SK-N-SH treated with all-trans-retinoic acid at 6 μM for 48 hours (cell line): Measurements from ENCODE around the gene STARD9.

ENCODE experiments used
- ATAC-seq: fragments of 200-7000 bp; cut with Tn5 transposase; 3 replicates; pipeline ENCODE4 v1.9.1; 2020; ENCODE audit warnings: mild to moderate bottlenecking, moderate library complexity
- ARNTL ChIP-seq: fragments of 450-650 bp; formaldehyde crosslinking; IDR thresholded peaks from 2 replicates; pipeline ENCODE4 v1.5.0; 2020; ENCODE audit warnings: low read depth, mild to moderate bottlenecking, moderate library complexity, borderline replicate concordance
- BACH2 ChIP-seq: fragments of 250-450 bp; sonication (Bioruptor Pico); IDR thresholded peaks from 2 replicates; pipeline ENCODE4 v1.9.0; 2021; ENCODE audit warnings: mild to moderate bottlenecking, borderline replicate concordance
- CREB5 ChIP-seq: fragments of 250-450 bp; sonication (Bioruptor Pico); IDR thresholded peaks from 2 replicates; pipeline ENCODE4 v1.5.1; 2020; ENCODE audit warnings: low read depth, mild to moderate bottlenecking, moderate library complexity
- CSDC2 ChIP-seq: fragments of 250-450 bp; sonication (Bioruptor Pico); IDR thresholded peaks from 2 replicates; pipeline ENCODE4 v1.5.0; 2020; ENCODE audit warnings: mild to moderate bottlenecking, moderate library complexity
- ESRRG ChIP-seq: fragments of 250-450 bp; sonication (Bioruptor Pico); IDR thresholded peaks from 2 replicates; pipeline ENCODE4 v1.6.1; 2021; ENCODE audit warnings: mild to moderate bottlenecking
- GLIS3 ChIP-seq: fragments of 250-450 bp; sonication (Bioruptor Pico); IDR thresholded peaks from 2 replicates; pipeline ENCODE4 v1.5.0; 2020; ENCODE audit warnings: mild to moderate bottlenecking, moderate library complexity
- ISL1 ChIP-seq: fragments of 250-450 bp; sonication (Bioruptor Pico); IDR thresholded peaks from 2 replicates; pipeline ENCODE4 v2.1.2; 2022; ENCODE audit warnings: mild to moderate bottlenecking, moderate library complexity
- OSR1 ChIP-seq: fragments of 250-450 bp; sonication (Bioruptor Pico); IDR thresholded peaks from 2 replicates; pipeline ENCODE4 v1.8.0; 2022; ENCODE audit warnings: moderate library complexity, mild to moderate bottlenecking, inconsistent platforms
- PPARA ChIP-seq: fragments of 250-450 bp; sonication (Bioruptor Pico); IDR thresholded peaks from 2 replicates; pipeline ENCODE4 v1.5.0; 2020; ENCODE audit warnings: mild to moderate bottlenecking, borderline replicate concordance
- RARB ChIP-seq: fragments of 250-450 bp; sonication (Bioruptor Pico); IDR thresholded peaks from 2 replicates; pipeline ENCODE4 v1.8.0; 2021; ENCODE audit warnings: mild to moderate bottlenecking, moderate library complexity
- SNAI2 ChIP-seq: fragments of 250-450 bp; sonication (Bioruptor Pico); IDR thresholded peaks from 2 replicates; pipeline ENCODE4 v1.5.0; 2020; ENCODE audit warnings: mild to moderate bottlenecking, moderate library complexity
- TCF4 ChIP-seq: fragments of 250-450 bp; sonication (Bioruptor Pico); IDR thresholded peaks from 2 replicates; pipeline ENCODE4 v1.8.0; 2021; ENCODE audit warnings: mild to moderate bottlenecking, moderate library complexity, borderline replicate concordance
- TOX ChIP-seq: fragments of 250-450 bp; sonication (Bioruptor Pico); IDR thresholded peaks from 2 replicates; pipeline ENCODE4 v1.8.0; 2021; ENCODE audit warnings: mild to moderate bottlenecking, moderate library complexity, borderline replicate concordance
- ZC3H10 ChIP-seq: fragments of 250-450 bp; sonication (Bioruptor Pico); IDR thresholded peaks from 2 replicates; pipeline ENCODE4 v1.5.1; 2021; ENCODE audit warnings: mild to moderate bottlenecking, moderate library complexity
- ZFP3 ChIP-seq: fragments of 250-450 bp; sonication (Bioruptor Pico); IDR thresholded peaks from 2 replicates; pipeline ENCODE4 v1.5.0; 2020; ENCODE audit warnings: mild to moderate bottlenecking, moderate library complexity
- ZFP30 ChIP-seq: fragments of 450-650 bp; formaldehyde crosslinking; IDR thresholded peaks from 2 replicates; pipeline ENCODE4 v1.5.0; 2022; ENCODE audit warnings: mild to moderate bottlenecking, moderate library complexity
- ZNF565 ChIP-seq: fragments of 450-650 bp; formaldehyde crosslinking; conservative IDR thresholded peaks from 2 replicates; pipeline ENCODE4 v1.5.0; 2020; ENCODE audit warnings: low read depth, mild to moderate bottlenecking, moderate library complexity
- ZNF70 ChIP-seq: fragments of 450-650 bp; formaldehyde crosslinking; IDR thresholded peaks from 2 replicates; pipeline ENCODE4 v1.5.0; 2020; ENCODE audit warnings: mild to moderate bottlenecking, moderate library complexity
- ZNF8 ChIP-seq: fragments of 450-650 bp; formaldehyde crosslinking; IDR thresholded peaks from 2 replicates; pipeline ENCODE4 v1.5.0; 2020; ENCODE audit warnings: mild to moderate bottlenecking, moderate library complexity
- TF ChIP-seq, protein P1 (sequence below): fragments of 250-450 bp; sonication (Bioruptor Pico); IDR thresholded peaks from 2 replicates; pipeline ENCODE4 v1.8.0; 2021; ENCODE audit warnings: low read depth, mild to moderate bottlenecking, moderate library complexity, borderline replicate concordance
- TF ChIP-seq, protein P2 (sequence below): fragments of 250-450 bp; sonication (Bioruptor Pico); IDR thresholded peaks from 2 replicates; pipeline ENCODE4 v1.5.1; 2021; ENCODE audit warnings: mild to moderate bottlenecking, moderate library complexity
- TF ChIP-seq, protein P3 (sequence below): fragments of 250-450 bp; sonication (Bioruptor Pico); IDR thresholded peaks from 2 replicates; pipeline ENCODE4 v1.5.0; 2020; ENCODE audit warnings: mild to moderate bottlenecking, moderate library complexity

Gene STARD9

DNA sequence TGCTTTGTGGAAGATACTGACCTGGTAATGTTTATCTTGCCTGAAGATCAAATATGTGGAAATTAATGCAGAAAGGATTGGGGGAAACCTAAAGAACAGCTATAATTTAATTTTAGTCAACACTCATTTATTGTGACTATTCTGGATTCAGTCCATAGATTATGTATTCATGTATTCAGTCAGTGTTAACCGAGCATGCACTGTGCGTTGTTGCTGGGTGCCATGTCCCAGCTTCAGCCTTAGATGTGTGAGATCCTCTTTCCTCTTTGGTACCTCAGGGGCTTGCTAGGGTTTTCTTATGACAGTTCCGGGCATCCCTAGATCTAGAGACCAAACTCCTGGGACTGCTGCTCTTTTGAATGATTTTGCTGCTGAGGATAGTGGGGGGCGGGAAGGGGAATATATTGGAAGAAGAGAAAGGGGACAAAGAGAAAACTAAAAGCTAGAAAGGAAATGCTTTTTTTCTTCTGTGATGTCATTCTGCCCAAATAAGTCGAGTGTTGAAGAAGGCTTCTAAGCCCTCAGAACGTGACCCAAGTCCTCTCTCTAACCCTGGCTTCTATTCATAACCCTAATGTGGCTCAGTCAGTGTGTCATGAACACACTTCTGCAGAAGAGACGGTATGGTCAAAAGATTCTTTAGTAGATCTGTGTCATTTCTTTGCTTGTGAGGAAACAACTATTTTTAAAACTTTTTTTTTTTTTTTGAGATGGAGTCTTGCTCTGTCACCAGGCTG, 33.5 kb downstream of the STARD9 start:
- no peak for ATAC-seq
- TF ChIP-seq OSR1 (CRISPR knock-in tag) (no peak), ZC3H10 (CRISPR knock-in tag) (no peak), GLIS3 (CRISPR knock-in tag) (no peak), TCF4 (CRISPR knock-in tag) (no peak), ZFP3 (no peak), TOX (no peak), ESRRG (CRISPR knock-in tag) (no peak), ISL1 (CRISPR knock-in tag) (no peak)

GRCh38 chr15:42611532-42611931, 36.1 kb downstream of the STARD9 start:
- no peak for ATAC-seq

GRCh38 chr15:42612367-42612912, 37.0 kb downstream of the STARD9 start:
- no peak for ATAC-seq
- no peak for TF ChIP-seq ZC3H10 (CRISPR knock-in tag)
- no peak for TF ChIP-seq ZNF565
- TF ChIP-seq OSR1 (CRISPR knock-in tag) = no peak
- TF ChIP-seq RARB (CRISPR knock-in tag) = no peak
- TF ChIP-seq ZFP3 = no peak
- TF ChIP-seq, protein P1, sequence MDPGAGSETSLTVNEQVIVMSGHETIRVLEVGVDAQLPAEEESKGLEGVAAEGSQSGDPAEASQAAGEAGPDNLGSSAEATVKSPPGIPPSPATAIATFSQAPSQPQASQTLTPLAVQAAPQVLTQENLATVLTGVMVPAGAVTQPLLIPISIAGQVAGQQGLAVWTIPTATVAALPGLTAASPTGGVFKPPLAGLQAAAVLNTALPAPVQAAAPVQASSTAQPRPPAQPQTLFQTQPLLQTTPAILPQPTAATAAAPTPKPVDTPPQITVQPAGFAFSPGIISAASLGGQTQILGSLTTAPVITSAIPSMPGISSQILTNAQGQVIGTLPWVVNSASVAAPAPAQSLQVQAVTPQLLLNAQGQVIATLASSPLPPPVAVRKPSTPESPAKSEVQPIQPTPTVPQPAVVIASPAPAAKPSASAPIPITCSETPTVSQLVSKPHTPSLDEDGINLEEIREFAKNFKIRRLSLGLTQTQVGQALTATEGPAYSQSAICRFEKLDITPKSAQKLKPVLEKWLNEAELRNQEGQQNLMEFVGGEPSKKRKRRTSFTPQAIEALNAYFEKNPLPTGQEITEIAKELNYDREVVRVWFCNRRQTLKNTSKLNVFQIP (CRISPR knock-in tag) = no peak
- no peak for TF ChIP-seq TCF4 (CRISPR knock-in tag)
- TF ChIP-seq BACH2 (CRISPR knock-in tag) = no peak
- TF ChIP-seq CREB5 (CRISPR knock-in tag) = no peak
- TF ChIP-seq ZNF8 (CRISPR knock-in tag) = no peak
- TF ChIP-seq PPARA (CRISPR knock-in tag) = no peak
- TF ChIP-seq TOX = no peak
- TF ChIP-seq ARNTL = no peak
- TF ChIP-seq, protein P2, sequence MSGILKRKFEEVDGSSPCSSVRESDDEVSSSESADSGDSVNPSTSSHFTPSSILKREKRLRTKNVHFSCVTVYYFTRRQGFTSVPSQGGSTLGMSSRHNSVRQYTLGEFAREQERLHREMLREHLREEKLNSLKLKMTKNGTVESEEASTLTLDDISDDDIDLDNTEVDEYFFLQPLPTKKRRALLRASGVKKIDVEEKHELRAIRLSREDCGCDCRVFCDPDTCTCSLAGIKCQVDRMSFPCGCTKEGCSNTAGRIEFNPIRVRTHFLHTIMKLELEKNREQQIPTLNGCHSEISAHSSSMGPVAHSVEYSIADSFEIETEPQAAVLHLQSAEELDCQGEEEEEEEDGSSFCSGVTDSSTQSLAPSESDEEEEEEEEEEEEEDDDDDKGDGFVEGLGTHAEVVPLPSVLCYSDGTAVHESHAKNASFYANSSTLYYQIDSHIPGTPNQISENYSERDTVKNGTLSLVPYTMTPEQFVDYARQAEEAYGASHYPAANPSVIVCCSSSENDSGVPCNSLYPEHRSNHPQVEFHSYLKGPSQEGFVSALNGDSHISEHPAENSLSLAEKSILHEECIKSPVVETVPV (CRISPR knock-in tag) = no peak
- TF ChIP-seq ESRRG (CRISPR knock-in tag) = no peak
- TF ChIP-seq SNAI2 = no peak
- no peak for TF ChIP-seq GLIS3 (CRISPR knock-in tag)

More at GRCh38 chr15:42611532-42611931, 36.1 kb downstream of the STARD9 start:
- TF ChIP-seq, protein P1 (CRISPR knock-in tag) = no peak
- TF ChIP-seq, all 23 proteins: peak for 0

- ATAC-seq = no peak
- TF ChIP-seq ZNF70 = no peak
- no peak for TF ChIP-seq ARNTL
- TF ChIP-seq TOX = no peak
- TF ChIP-seq CSDC2 (CRISPR knock-in tag) = no peak
- TF ChIP-seq, protein P1 (CRISPR knock-in tag) = no peak
- no peak for TF ChIP-seq OSR1 (CRISPR knock-in tag)
- TF ChIP-seq SNAI2 = no peak
- TF ChIP-seq ISL1 (CRISPR knock-in tag) = no peak
- no peak for TF ChIP-seq ZNF565
- no peak for TF ChIP-seq BACH2 (CRISPR knock-in tag)
- TF ChIP-seq ZC3H10 (CRISPR knock-in tag) = no peak
- TF ChIP-seq, protein P3, sequence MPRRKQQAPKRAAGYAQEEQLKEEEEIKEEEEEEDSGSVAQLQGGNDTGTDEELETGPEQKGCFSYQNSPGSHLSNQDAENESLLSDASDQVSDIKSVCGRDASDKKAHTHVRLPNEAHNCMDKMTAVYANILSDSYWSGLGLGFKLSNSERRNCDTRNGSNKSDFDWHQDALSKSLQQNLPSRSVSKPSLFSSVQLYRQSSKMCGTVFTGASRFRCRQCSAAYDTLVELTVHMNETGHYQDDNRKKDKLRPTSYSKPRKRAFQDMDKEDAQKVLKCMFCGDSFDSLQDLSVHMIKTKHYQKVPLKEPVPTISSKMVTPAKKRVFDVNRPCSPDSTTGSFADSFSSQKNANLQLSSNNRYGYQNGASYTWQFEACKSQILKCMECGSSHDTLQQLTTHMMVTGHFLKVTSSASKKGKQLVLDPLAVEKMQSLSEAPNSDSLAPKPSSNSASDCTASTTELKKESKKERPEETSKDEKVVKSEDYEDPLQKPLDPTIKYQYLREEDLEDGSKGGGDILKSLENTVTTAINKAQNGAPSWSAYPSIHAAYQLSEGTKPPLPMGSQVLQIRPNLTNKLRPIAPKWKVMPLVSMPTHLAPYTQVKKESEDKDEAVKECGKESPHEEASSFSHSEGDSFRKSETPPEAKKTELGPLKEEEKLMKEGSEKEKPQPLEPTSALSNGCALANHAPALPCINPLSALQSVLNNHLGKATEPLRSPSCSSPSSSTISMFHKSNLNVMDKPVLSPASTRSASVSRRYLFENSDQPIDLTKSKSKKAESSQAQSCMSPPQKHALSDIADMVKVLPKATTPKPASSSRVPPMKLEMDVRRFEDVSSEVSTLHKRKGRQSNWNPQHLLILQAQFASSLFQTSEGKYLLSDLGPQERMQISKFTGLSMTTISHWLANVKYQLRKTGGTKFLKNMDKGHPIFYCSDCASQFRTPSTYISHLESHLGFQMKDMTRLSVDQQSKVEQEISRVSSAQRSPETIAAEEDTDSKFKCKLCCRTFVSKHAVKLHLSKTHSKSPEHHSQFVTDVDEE = no peak
- TF ChIP-seq RARB (CRISPR knock-in tag) = no peak
- TF ChIP-seq, protein P2 (CRISPR knock-in tag) = no peak
- no peak for TF ChIP-seq ZFP30 (CRISPR knock-in tag)
- no peak for TF ChIP-seq PPARA (CRISPR knock-in tag)
- no peak for TF ChIP-seq GLIS3 (CRISPR knock-in tag)
These were observed 40.7 kb downstream of the STARD9 start for GRCh38 chr15:42616107-42616506.
